ENCODE data around the gene DOCK7. TPM values are rescaled to one million over a fixed set of nuclear protein-coding genes. Genes with fewer than 3 reads are reported as not detected.

Gene DOCK7
- total and polyA plus RNA-seq, 2 of the 13 experiments (the other 11 are each of a cell fraction or from before 2014, with no cell fraction given) = 45.7 to 67.2 TPM

GRCh38 chr1:62621907-62622306 is 66.3 kb downstream of the DOCK7 start (continued):
- TF ChIP-seq THRA (CRISPR knock-in tag; IDR thresholded peaks at IDR 0.05; ENCODE audit: borderline replicate concordance) (peak; percentile 89), ZSCAN25 (CRISPR knock-in tag; IDR thresholded peaks at IDR 0.05) (no peak), ZNF704 (CRISPR knock-in tag; IDR thresholded peaks at IDR 0.05; ENCODE audit: borderline replicate concordance) (no peak), ZBTB1 (CRISPR knock-in tag; IDR thresholded peaks at IDR 0.05; ENCODE audit: borderline replicate concordance) (no peak), DNMT3B (CRISPR knock-in tag; conservative IDR thresholded peaks at IDR 0.05) (peak; percentile 96), CBFB (CRISPR knock-in tag; IDR thresholded peaks at IDR 0.05) (peak; percentile 63; the same call in 1 of the 2 replicates), ZNF3 (CRISPR knock-in tag; IDR thresholded peaks at IDR 0.05) (0 out of 2 replicates have a peak, but pooled peaks have one; percentile 60), TFAP4 (IDR thresholded peaks at IDR 0.05; ENCODE audit: borderline replicate concordance, low read depth) (peak; percentile 42; the same call in 1 of the 2 replicates), ZNF501 (CRISPR knock-in tag; IDR thresholded peaks at IDR 0.05) (no peak), GPN1 (CRISPR knock-in tag; IDR thresholded peaks at IDR 0.05; ENCODE audit: borderline replicate concordance) (no peak), ZNF549 (CRISPR knock-in tag; IDR thresholded peaks at IDR 0.05) (no peak), ZNF121 (CRISPR knock-in tag; IDR thresholded peaks at IDR 0.05) (no peak), HNRNPLL (IDR thresholded peaks at IDR 0.05; ENCODE audit: low read depth, low read length, poor library complexity, severe bottlenecking) (no peak), CERS6 (CRISPR knock-in tag; IDR thresholded peaks at IDR 0.05) (no peak), RERE (CRISPR knock-in tag; IDR thresholded peaks at IDR 0.05; ENCODE audit: low read depth) (peak; percentile 70; the same call in 1 of the 2 replicates), ZNF441 (CRISPR knock-in tag; IDR thresholded peaks at IDR 0.05; ENCODE audit: borderline replicate concordance) (peak; percentile 74), CBX1 (IDR thresholded peaks at IDR 0.05; ENCODE audit: low read depth) (no peak), IKZF5 (CRISPR knock-in tag; IDR thresholded peaks at IDR 0.05) (peak; percentile 93), NR2F1 (CRISPR knock-in tag; IDR thresholded peaks at IDR 0.05) (peak; percentile 32 to 42; a peak in 1 of 4 replicates)

Data from HepG2 (cell line).